Measurements from ENCODE around the gene KLHL13.

GRCh38 chrX:117992192-117992723, 124.4 kb downstream of the KLHL13 start:
- TF ChIP-seq CSDC2 (CRISPR knock-in tag; IDR thresholded peaks at IDR 0.05) (no peak), ZFP30 (CRISPR knock-in tag; IDR thresholded peaks at IDR 0.05) (no peak)
